ENCODE measurements around the gene EI24.

GRCh38 chr11:125586623-125587022 is 17.3 kb downstream of the EI24 start:
- TF ChIP-seq CTCF (IDR thresholded peaks at IDR 0.05) (no peak), FOXM1 (IDR thresholded peaks at IDR 0.05; ENCODE audit: low read depth) (no peak), SIN3A (IDR thresholded peaks at IDR 0.05; ENCODE audit: borderline replicate concordance, low read depth, low read length) (no peak), POLR2AphosphoS5 (IDR thresholded peaks at IDR 0.05; ENCODE audit: low read depth, low read length) (no peak), RAD21 (IDR thresholded peaks at IDR 0.05; ENCODE audit: low read length) (no peak)

All from SK-N-SH (cell line).